GM19025 (cell line): ENCODE data around the gene SIX4.
A peak's percentile ranks its signal among the peaks of the same experiment; 100 is the strongest.
"Not testable (repeated sequence)": the region's sequence is repeated elsewhere in the genome, so short reads cannot be mapped to it uniquely, and the experiment has no call there.

Experiments
- ATAC-seq: cut with Tn5 transposase; IDR thresholded peaks from one replicate; pipeline ENCODE4 v1.9.1; 2021; ENCODE audit warnings: mild to moderate bottlenecking, low read depth, moderate library complexity; ENCODE audit not compliant: unreplicated experiment

SIX4 gene

GRCh38 chr14:60723907-60724618 lies at the start of gene SIX4:
TSS of gene SIX4 (minus strand) at chr14:60724351. CDS start at chr14:60724074, 277 bp downstream.
- peak; percentile 53 for ATAC-seq

DNA sequence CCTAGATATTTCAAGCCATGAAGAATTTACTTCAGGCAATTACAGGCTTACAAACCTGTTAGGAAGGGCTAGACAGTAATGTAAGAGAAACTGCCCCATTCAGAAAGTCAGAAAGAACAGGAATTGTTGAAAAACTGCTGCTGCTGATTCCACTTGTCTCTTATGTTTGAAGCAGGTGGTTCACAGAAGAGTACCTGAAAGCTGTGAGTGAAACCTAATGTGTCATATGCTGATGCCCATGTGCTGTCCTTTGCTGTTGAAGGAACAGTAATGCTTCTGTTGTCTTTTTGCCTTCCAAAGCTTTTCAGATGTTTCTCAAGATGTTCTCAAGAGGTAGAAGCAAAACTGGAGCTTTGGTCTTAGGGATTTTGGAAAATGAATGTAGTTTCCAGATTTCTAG lies 49.4 kb upstream of the SIX4 start:
- no peak for ATAC-seq

DNA sequence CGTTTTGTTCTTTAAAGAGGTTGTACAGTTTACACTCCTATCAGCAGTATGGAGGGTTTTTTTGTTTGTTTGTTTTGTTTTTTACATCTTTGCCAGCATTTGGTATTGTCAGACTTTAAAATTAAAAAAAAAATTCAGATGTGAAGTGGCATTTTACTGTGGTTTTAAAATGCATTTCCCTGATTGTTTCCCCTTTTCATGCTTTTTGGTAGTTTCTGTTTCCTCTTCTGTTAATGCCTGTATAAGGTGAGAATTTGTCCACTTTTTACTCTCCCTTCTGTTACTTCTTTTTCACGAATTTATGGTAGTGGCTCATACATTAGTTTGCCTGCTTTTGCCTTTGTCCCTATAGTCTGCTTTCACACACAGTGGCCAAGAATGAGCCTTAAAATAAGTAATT lies 47.0 kb upstream of the SIX4 start:
- no peak for ATAC-seq

DNA sequence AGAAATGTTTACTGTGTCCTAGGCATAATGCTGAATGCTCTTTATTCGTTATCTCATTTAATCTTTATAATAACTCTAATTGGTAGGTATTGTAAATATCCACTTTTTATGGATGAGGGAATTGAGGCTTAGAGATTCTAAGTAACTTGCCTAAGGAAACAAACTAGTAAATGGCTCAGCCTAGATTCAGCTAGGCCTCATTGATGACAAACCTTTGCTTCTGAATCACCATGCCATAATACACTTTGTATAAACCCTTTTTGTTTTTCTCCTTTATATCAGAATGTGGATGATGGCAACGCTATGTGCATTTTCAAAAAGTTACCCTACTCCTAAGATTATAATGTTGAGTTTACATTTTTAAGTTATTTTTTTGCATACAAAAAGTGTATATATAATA lies 44.5 kb upstream of the SIX4 start:
- ATAC-seq = no peak

GRCh38 chr14:60760644-60761364 lies 36.7 kb upstream of the SIX4 start:
- ATAC-seq = no peak

GRCh38 chr14:60760209-60760608 lies 36.1 kb upstream of the SIX4 start:
- no peak for ATAC-seq

- no peak for ATAC-seq
Observed at GRCh38 chr14:60758885-60759284, 34.7 kb upstream of the SIX4 start.

- no peak for ATAC-seq
Observed at GRCh38 chr14:60757567-60758002, 33.4 kb upstream of the SIX4 start.

- no peak for ATAC-seq
Observed at GRCh38 chr14:60756847-60757246, 32.7 kb upstream of the SIX4 start.

GRCh38 chr14:60753264-60754119 lies 29.3 kb upstream of the SIX4 start:
- peak; percentile 99 for ATAC-seq

GRCh38 chr14:60744566-60744965 lies 20.4 kb upstream of the SIX4 start:
- no peak for ATAC-seq

DNA sequence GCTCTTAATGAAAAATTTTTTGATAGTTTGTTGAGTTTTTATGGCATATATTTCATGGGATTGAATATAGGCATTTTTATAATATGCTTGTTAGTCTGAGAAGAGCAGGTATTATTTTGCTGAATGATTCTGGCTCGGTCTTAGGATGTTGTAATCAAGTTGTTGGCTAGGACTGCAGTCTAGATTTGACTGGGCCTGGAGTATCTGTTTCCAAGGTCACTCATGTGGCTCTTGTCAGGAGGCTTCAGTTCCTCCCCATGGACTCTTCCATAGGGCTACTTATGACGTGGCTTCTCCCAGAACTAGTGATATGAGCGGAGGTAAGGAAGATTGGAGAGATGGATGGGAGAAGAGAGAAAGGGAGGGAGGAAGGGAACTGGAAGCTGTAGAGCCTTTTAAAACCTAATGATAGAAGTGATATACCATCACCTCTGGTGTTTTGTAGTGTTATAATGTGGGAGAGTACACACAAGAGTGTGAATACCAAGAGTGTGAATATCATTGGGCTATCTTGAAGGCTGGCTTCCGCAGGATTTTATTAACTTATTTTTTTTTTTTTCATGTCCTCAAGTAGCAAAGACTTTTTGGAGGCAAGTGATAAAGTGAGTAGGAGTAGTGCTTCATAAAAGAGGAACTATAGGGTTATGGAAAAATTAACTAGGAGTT lies 14.8 kb upstream of the SIX4 start:
- ATAC-seq = no peak

- no peak for ATAC-seq
Observed at GRCh38 chr14:60736494-60736893, 12.3 kb upstream of the SIX4 start.

- ATAC-seq = no peak
Observed at GRCh38 chr14:60735416-60735815, 11.3 kb upstream of the SIX4 start.

GRCh38 chr14:60734465-60735242 lies 10.5 kb upstream of the SIX4 start, which contains the start of gene MNAT1:
TSS of gene MNAT1 (plus strand) at chr14:60734761. CDS start at chr14:60734863, 102 bp downstream.
- ATAC-seq = peak; percentile 90

- no peak for ATAC-seq
Observed at GRCh38 chr14:60732840-60733483, 8.8 kb upstream of the SIX4 start.

GRCh38 chr14:60731291-60731690 lies 7.1 kb upstream of the SIX4 start:
- not testable (repeated sequence) for ATAC-seq

- ATAC-seq = peak; percentile 45
Observed at GRCh38 chr14:60723116-60723906, 840 bp downstream of the SIX4 start.
